ENCODE results near the gene DHX30.

DNA sequence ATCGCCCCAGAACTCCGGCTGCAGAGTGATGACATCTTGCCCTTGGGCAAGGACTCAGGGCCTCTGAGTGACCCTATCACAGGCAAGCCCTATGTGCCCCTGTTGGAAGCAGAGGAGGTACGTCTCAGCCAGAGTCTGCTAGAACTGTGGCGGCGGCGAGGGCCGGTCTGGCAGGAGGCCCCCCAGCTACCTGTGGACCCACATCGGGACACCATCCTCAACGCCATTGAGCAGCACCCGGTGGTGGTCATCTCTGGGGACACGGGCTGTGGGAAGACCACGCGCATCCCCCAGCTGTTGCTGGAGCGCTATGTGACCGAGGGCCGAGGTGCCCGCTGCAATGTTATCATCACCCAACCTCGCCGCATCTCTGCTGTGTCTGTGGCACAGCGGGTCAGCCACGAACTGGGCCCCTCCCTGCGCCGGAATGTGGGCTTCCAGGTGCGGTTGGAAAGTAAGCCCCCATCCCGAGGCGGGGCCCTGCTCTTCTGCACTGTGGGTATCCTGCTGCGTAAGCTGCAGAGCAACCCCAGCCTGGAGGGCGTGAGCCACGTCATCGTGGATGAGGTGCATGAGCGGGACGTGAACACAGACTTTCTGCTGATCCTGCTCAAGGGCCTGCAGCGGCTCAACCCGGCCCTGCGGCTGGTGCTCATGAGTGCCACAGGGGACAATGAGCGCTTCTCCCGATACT lies 43.4 kb downstream of the DHX30 start:
- TF ChIP-seq, protein P1, sequence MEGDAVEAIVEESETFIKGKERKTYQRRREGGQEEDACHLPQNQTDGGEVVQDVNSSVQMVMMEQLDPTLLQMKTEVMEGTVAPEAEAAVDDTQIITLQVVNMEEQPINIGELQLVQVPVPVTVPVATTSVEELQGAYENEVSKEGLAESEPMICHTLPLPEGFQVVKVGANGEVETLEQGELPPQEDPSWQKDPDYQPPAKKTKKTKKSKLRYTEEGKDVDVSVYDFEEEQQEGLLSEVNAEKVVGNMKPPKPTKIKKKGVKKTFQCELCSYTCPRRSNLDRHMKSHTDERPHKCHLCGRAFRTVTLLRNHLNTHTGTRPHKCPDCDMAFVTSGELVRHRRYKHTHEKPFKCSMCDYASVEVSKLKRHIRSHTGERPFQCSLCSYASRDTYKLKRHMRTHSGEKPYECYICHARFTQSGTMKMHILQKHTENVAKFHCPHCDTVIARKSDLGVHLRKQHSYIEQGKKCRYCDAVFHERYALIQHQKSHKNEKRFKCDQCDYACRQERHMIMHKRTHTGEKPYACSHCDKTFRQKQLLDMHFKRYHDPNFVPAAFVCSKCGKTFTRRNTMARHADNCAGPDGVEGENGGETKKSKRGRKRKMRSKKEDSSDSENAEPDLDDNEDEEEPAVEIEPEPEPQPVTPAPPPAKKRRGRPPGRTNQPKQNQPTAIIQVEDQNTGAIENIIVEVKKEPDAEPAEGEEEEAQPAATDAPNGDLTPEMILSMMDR (IDR thresholded peaks at IDR 0.05) = no peak
- TF ChIP-seq EZH2 (IDR thresholded peaks at IDR 0.05) = no peak
- TF ChIP-seq EZH2phosphoT487 (IDR thresholded peaks at IDR 0.05) = no peak

Data from neural progenitor cell (in vitro differentiated cells).